Hepatocyte (in vitro differentiated cells): Measurements from ENCODE around the gene WNT7B.

Experiments
- CTCF ChIP-seq: fragments of 200-600 bp; sonication (generic); IDR thresholded peaks from 2 replicates; pipeline ENCODE4 v1.5.1; 2016; ENCODE audit warnings: antibody characterized with exemption, mild to moderate bottlenecking; ENCODE audit not compliant: poor library complexity
- EZH2 ChIP-seq: fragments of 200-600 bp; sonication (generic); IDR thresholded peaks from 2 replicates; pipeline ENCODE4 v1.6.1; 2016; ENCODE audit warnings: antibody characterized with exemption, mild to moderate bottlenecking, borderline replicate concordance
- EZH2phosphoT487 ChIP-seq: fragments of 200-600 bp; sonication (generic); IDR thresholded peaks from one replicate; pipeline ENCODE4 v1.6.1; 2018; ENCODE audit warnings: antibody characterized with exemption, mild to moderate bottlenecking, low read depth, moderate library complexity; ENCODE audit not compliant: unreplicated experiment, severe bottlenecking

GRCh38 chr22:45915151-45915550, 61.8 kb downstream of the WNT7B start:
- TF ChIP-seq CTCF (no peak), EZH2 (no peak), EZH2phosphoT487 (no peak)
